WI38 (cell line): Measurements from ENCODE around the gene WDR87.

Source experiments
- H3K4me3 ChIP-seq: 2 replicates; pipeline ENCODE4 v1.5.1; 2011; ENCODE audit warnings: low read depth, mild to moderate bottlenecking, control low read depth, low read length
- CTCF ChIP-seq: IDR thresholded peaks from 2 replicates; pipeline ENCODE4 v1.5.1; 2012; ENCODE audit warnings: low read depth, mild to moderate bottlenecking, control low read depth, low read length

WDR87 gene

GRCh38 chr19:37938353-37938752 lies 32.0 kb upstream of the WDR87 start:
- no peak overlapping the region for H3K4me3 ChIP-seq
- no peak for TF ChIP-seq CTCF

DNA sequence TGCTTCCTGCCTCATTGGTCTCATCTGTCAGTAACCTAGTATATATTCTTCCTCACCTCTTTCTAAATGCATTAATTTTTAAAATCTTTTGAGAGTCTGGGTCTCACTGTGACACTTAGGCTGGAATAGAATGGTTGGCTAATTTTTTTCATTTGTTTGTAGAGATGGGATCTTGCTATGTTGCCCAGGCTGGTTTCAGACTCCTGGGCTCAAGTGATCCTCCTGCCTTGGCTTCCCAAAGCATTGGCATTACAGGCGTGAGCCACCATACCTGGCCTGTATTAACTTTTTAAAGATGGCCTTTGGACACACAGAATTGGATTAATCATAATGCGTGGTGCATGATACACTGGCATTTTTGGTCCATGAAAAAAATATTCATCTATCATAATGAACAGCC lies 30.5 kb upstream of the WDR87 start:
- no peak overlapping the region for H3K4me3 ChIP-seq
- no peak for TF ChIP-seq CTCF

DNA sequence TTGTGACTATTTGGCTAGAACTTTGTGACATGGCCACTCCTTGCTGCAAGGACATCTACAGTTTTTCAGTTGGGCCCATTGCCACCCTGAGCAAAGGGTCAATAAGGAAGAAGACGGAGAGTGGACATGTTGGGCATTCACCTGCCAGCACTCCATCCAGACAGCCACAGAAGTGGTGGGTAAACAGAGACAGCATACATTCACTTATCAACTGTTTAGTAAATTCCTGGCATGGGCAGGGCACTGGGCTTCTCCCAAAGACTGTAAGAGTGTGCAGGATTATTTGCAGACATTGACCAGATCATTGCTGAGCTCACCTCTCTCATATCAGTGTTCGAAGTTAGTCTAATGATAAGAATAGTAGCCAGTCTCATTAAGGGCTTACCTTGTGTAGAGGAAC lies 29.8 kb upstream of the WDR87 start:
- no peak overlapping the region for H3K4me3 ChIP-seq
- TF ChIP-seq CTCF = no peak

- H3K4me3 ChIP-seq = no peak overlapping the region
- no peak for TF ChIP-seq CTCF
These were observed 28.9 kb upstream of the WDR87 start for GRCh38 chr19:37935341-37935740.

- no peak overlapping the region for H3K4me3 ChIP-seq
- TF ChIP-seq CTCF = no peak
These were observed 27.6 kb upstream of the WDR87 start for GRCh38 chr19:37933937-37934358.

- no peak for TF ChIP-seq CTCF
- no peak overlapping the region; the same call in 1 of the 2 replicates for H3K4me3 ChIP-seq
These were observed 26.9 kb upstream of the WDR87 start for GRCh38 chr19:37932985-37933936.

- peak overlapping the region; percentile 44 for H3K4me3 ChIP-seq
- TF ChIP-seq CTCF = no peak
These were observed 25.7 kb upstream of the WDR87 start for GRCh38 chr19:37931881-37932655.
